Right lobe of liver (tissue), 4 donors: Measurements from ENCODE around the gene MT1H.

Source experiments
- CTCF ChIP-seq, 4 donors: fragments of 200-600 bp in 3 of 4; fragments of 450-650 bp in 1 of 4; IDR thresholded peaks; one replicate each; pipeline versions ENCODE4 v1.5.1 to v1.8.0; 2016 to 2022; ENCODE audit warnings: antibody characterized with exemption in 4 of 4, mild to moderate bottlenecking in 2 of 4
- POLR2A ChIP-seq: fragments of 450-650 bp; IDR thresholded peaks from one replicate; pipeline ENCODE4 v1.6.1; 2017; ENCODE audit warnings: antibody characterized with exemption, mild to moderate bottlenecking
- donor health status: DM: no; HTN: no; CAD: no.
- donor health status: DM: no; HTN: no; CAD: no.
- donor health status: DM: no; HTN: yes; CAD: no.

GRCh38 chr16:56652600-56652999 is 17.0 kb upstream of the MT1H start:
- TF ChIP-seq CTCF (IDR thresholded peaks at IDR 0.05), result no peak
- no peak for TF ChIP-seq POLR2A
